Lung (tissue), 12 donors: ENCODE results near the gene MAP7. TPM values are rescaled to one million over a fixed set of nuclear protein-coding genes. Genes with fewer than 3 reads are reported as not detected.
"Not testable (repeated sequence)": the region's sequence is repeated elsewhere in the genome, so short reads cannot be mapped to it uniquely, and the experiment has no call there.

Experiments used
- ATAC-seq: fragments of 200-7000 bp; cut with Tn5 transposase; one replicate; pipeline ENCODE4 v1.9.1; 2020; ENCODE audit warnings: moderate number of reproducible peaks; ENCODE audit not compliant: insufficient read depth, low FRiP score
- DNase-seq, 3 donors: peaks; one replicate each; pipeline ENCODE4 v3.0.0-alpha.2; 2013 to 2017
- H3K27ac ChIP-seq, 2 donors: one replicate each; pipeline ENCODE4 v1.5.1; 2013; ENCODE audit warnings: mild to moderate bottlenecking in 2 of 2, moderate library complexity in 2 of 2, control low read depth in 1 of 2, inconsistent platforms in 1 of 2, low read depth in 1 of 2, low read length in 1 of 2
- H3K27me3 ChIP-seq, 3 donors: one replicate each; pipeline ENCODE4 v1.5.1; 2013; ENCODE audit warnings: low read length in 2 of 3; ENCODE audit not compliant: control insufficient read depth in 3 of 3, insufficient read depth in 3 of 3
- H3K36me3 ChIP-seq, 4 donors: one replicate each; pipeline ENCODE4 v1.5.1; 2013; ENCODE audit warnings: low read length in 4 of 4, mild to moderate bottlenecking in 1 of 4, moderate library complexity in 1 of 4; ENCODE audit not compliant: control insufficient read depth in 4 of 4, insufficient read depth in 4 of 4
- H3K4me1 ChIP-seq, 5 donors: one replicate each; pipeline ENCODE4 v1.5.1; 2013; ENCODE audit warnings: low read length in 5 of 5, mild to moderate bottlenecking in 2 of 5, moderate library complexity in 1 of 5; ENCODE audit not compliant: control insufficient read depth in 5 of 5, insufficient read depth in 5 of 5
- H3K4me3 ChIP-seq: one replicate; pipeline ENCODE4 v1.5.1; 2013; ENCODE audit warnings: mild to moderate bottlenecking, control low read depth, moderate library complexity
- H3K9ac ChIP-seq, 2 donors: one replicate each; pipeline ENCODE4 v1.5.1; 2013; ENCODE audit warnings: low read length in 2 of 2, control low read depth in 1 of 2; ENCODE audit not compliant: insufficient read depth in 1 of 2
- H3K9me3 ChIP-seq, 4 donors: one replicate each; pipeline ENCODE4 v1.5.1; 2013; ENCODE audit warnings: low read length in 3 of 4, mild to moderate bottlenecking in 1 of 4, moderate library complexity in 1 of 4; ENCODE audit not compliant: control insufficient read depth in 4 of 4, insufficient read depth in 3 of 4
- CTCF ChIP-seq: IDR thresholded peaks from 2 replicates; pipeline ENCODE4 v1.5.1; 2012; ENCODE audit warnings: mild to moderate bottlenecking; ENCODE audit errors: control extremely low read depth, extremely low read depth
- WGBS, 2 donors: extraction: QIAGEN DNeasy Blood & Tissue Kit; methylation state at CpG; one replicate each; pipeline ENCODE4 v1.1.7; 2013; 5-methylcytosine and 5-hydroxymethylcytosine counted together
- polyA plus RNA-seq, 2 donors: library from polyadenylated mRNA; stranded (reverse); fragments of 200-250 nt; gene quantifications; one replicate each; pipeline ENCODE4 v1.2.1, GENCODE V29; 2013
- total RNA-seq, 2 donors: library from RNA; depleted of rRNA in 1 of 2; stranded (reverse); fragments of >200 nt in 1 of 2; gene quantifications; one replicate each; pipeline ENCODE4 v1.2.1, GENCODE V29; 2014 to 2021
- donor health status: control.
- donor health status: control.
- donor health status: Bipolar disorder and iron deficiency.
- donor health status: healthy.
- donor health status: DM: yes; HTN: yes; CAD: no.

MAP7 gene
- total and polyA plus RNA-seq, 4 donors, result 8.4 to 23.4 (median 12.3) TPM

GRCh38 chr6:136401749-136402148, 148.5 kb downstream of the MAP7 start:
- Histone ChIP-seq H3K36me3 (no peaks in the 10 kb centered on the region), H3K4me3 (no peak overlapping the region), H3K9me3 (no peaks in the 10 kb centered on the region), H3K27me3 (no peaks in the 10 kb centered on the region), H3K27ac (no peak overlapping the region), H3K9ac (no peak overlapping the region), H3K4me1 (peaks cover 0 to 2% (median 0%) of the 10 kb centered on the region in 5 donors)
- no peak for DNase-seq
- TF ChIP-seq CTCF, result no peak
- no peak for ATAC-seq
- WGBS, 2 donors, result 90 to 98% methylated on average over 3 of the region's 3 CpGs

DNA sequence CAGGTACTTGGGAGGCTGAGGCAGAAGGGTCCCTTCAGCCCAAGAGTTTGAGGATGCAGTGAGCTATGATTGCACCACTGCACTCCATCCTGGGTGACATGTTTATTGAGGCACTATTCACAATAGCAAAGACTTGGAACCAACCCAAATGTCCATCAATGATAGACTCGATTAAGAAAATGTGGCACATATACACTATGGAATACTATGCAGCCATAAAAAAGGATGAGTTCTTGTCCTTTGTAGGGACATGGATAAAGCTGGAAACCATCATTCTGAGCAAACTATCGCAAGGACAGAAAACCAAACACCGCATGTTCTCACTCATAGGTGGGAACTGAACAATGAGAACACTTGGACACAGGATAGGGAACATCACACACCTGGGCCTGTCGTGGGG, 149.0 kb downstream of the MAP7 start:
- H3K36me3 ChIP-seq, H3K27me3 ChIP-seq, H3K9me3 ChIP-seq, DNase-seq, H3K27ac ChIP-seq, ATAC-seq, H3K4me1 ChIP-seq, H3K9ac ChIP-seq, H3K4me3 ChIP-seq: not testable (repeated sequence)
- WGBS, 2 donors, result 93 to 98% methylated on average over 4 of the region's 4 CpGs

GRCh38 chr6:136398453-136398852, 151.8 kb downstream of the MAP7 start:
- DNase-seq, result no peak
- no peak for ATAC-seq
- Histone ChIP-seq H3K4me3 (no peak overlapping the region), H3K9ac (no peak overlapping the region), H3K36me3 (no peaks in the 10 kb centered on the region), H3K4me1 (no peaks in the 10 kb centered on the region), H3K27ac (no peak overlapping the region), H3K27me3 (no peaks in the 10 kb centered on the region), H3K9me3 (no peaks in the 10 kb centered on the region)
- TF ChIP-seq CTCF, result no peak
- WGBS, 2 donors, result 81 to 85% methylated on average over 3 of the region's 3 CpGs

- Histone ChIP-seq H3K27ac (no peak overlapping the region), H3K27me3 (no peaks in the 10 kb centered on the region), H3K36me3 (no peaks in the 10 kb centered on the region), H3K9me3 (no peaks in the 10 kb centered on the region), H3K9ac (no peak overlapping the region), H3K4me1 (no peaks in the 10 kb centered on the region), H3K4me3 (no peak overlapping the region)
- no peak for ATAC-seq
- DNase-seq, result no peak
- no peak for TF ChIP-seq CTCF
- whole genome bisulfite sequencing, 2 donors, result 95% methylated on average over 1 of the region's 1 CpG
Observed at GRCh38 chr6:136396908-136397307, 153.3 kb downstream of the MAP7 start.

DNA sequence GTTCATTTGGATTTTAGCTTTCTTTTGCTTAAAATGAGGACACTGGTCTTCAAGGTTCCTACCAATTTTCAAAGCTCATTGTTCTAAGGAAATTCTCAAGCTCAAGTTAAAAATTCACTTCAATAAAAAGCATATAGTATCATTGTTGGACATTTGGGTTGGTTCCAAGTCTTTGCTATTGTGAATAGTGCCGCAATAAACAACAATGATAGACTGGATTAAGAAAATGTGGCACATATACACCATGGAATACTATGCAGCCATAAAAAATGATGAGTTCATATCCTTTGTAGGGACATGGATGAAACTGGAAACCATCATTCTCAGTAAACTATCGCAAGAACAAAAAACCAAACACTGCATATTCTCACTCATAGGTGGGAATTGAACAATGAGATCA, 159.3 kb downstream of the MAP7 start:
- H3K27ac ChIP-seq, H3K27me3 ChIP-seq: not testable (repeated sequence)
- WGBS, 2 donors, result 88 to 95% methylated on average over 1 of the region's 2 CpGs

More for the DNA sequence above, 159.3 kb downstream of the MAP7 start:
- not testable (repeated sequence) for H3K4me1 ChIP-seq, ATAC-seq, DNase-seq, H3K9me3 ChIP-seq, H3K36me3 ChIP-seq, H3K4me3 ChIP-seq, H3K9ac ChIP-seq
